Mesodermal cell (in vitro differentiated cells): ENCODE measurements around the gene VPS9D1.

Experiments used
- H3K27ac ChIP-seq: 2 replicates; pipeline ENCODE4 v1.7.0; 2013; ENCODE audit warnings: mild to moderate bottlenecking, low read depth, low read length, moderate library complexity; ENCODE audit not compliant: severe bottlenecking
- H3K36me3 ChIP-seq: 2 replicates; pipeline ENCODE4 v1.7.1; 2013; ENCODE audit warnings: mild to moderate bottlenecking, low read length, moderate library complexity; ENCODE audit not compliant: control insufficient read depth, insufficient read depth
- H3K4me1 ChIP-seq: one replicate; pipeline ENCODE4 v1.7.1; 2013; ENCODE audit warnings: mild to moderate bottlenecking, low read length; ENCODE audit not compliant: insufficient read depth, control insufficient read depth, poor library complexity, severe bottlenecking
- H3K4me3 ChIP-seq: 2 replicates; pipeline ENCODE4 v1.7.0; 2013; ENCODE audit warnings: low read length, control low read depth, mild to moderate bottlenecking; ENCODE audit not compliant: insufficient read depth, poor library complexity, severe bottlenecking; ENCODE audit errors: extremely low read depth
- H3K9me3 ChIP-seq: 2 replicates; pipeline ENCODE4 v1.7.1; 2013; ENCODE audit warnings: mild to moderate bottlenecking, low read length, moderate library complexity; ENCODE audit not compliant: control insufficient read depth
- WGBS, 2 experiments: methylation state at CpG; one replicate each; pipeline ENCODE4 v1.1.5; 2013; ENCODE audit warnings: missing lambda C conversion rate in 2 of 2; ENCODE audit not compliant: insufficient coverage in 2 of 2; 5-methylcytosine and 5-hydroxymethylcytosine counted together

The VPS9D1 gene

DNA sequence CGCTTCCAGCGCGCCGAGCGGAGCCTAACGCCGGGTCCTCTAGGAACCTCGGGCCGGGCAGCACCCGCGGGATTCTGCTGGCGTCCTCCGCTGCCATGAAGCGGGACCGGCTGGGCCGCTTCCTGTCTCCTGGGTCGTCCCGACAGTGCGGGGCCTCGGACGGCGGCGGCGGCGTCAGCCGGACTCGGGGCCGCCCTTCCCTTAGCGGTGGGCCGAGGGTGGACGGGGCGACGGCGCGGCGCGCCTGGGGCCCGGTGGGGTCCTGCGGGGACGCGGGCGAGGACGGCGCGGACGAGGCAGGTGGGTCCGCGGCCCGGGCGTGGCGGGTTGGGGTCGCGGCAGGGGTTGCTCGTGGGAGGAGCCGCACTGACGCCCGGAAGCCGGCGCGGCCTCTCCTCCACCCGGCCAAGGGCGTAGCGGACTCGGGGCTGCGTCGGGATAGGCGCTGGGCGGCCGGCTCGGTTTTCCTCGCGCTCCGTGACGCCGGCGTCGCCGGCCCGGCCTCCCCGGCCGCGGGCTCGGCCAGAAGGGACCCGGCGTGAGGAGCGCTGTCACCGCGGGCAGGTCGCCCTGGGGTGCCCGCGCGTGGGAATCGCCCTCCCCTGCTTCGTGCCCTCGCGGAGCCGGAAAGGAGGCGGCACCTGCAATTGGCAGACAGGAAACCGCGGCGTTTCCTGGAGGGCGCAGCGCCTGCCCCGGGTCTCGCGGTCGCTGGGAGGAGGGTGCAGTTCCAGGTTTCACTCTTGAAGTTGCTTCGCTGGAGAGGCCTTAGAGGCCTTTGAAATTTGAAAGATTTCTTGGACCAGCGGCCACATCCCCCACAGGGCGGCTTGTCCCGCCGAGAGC is 1.1 kb upstream of the VPS9D1 start:
- H3K4me1 ChIP-seq = peaks cover 14% of the 10 kb centered on the region
- H3K27ac ChIP-seq = peak overlapping the region; percentile 78
- H3K36me3 ChIP-seq = peaks cover 38% of the 10 kb centered on the region
- H3K4me3 ChIP-seq = peak overlapping the region; percentile 69
- H3K9me3 ChIP-seq = no peaks in the 10 kb centered on the region
- 0 to 1% methylated on average over 82 to 100 of the region's 112 CpGs for whole genome bisulfite sequencing, 2 experiments

DNA sequence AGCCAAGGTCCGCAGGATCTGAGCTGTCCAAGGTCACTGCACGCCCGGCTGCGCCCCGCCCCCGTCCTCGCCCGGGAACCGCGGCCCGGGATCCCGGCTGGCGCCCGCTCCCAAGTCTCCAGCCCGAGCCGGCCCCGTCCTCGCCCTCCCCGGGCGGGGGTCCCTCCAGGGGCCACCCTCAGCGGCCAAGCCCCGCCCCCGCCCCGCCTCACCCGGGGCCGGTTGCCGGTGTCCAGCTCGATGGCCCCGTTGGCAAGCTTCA is 216 bp downstream of the VPS9D1 start:
- peaks cover 28% of the 10 kb centered on the region for H3K36me3 ChIP-seq
- 0% methylated on average over 15 to 26 of the region's 29 CpGs for WGBS, 2 experiments
- H3K27ac ChIP-seq = peak overlapping the region; percentile 78
- H3K9me3 ChIP-seq = no peaks in the 10 kb centered on the region
- H3K4me3 ChIP-seq = peak overlapping the region; percentile 69
- H3K4me1 ChIP-seq = peaks cover 14% of the 10 kb centered on the region

DNA sequence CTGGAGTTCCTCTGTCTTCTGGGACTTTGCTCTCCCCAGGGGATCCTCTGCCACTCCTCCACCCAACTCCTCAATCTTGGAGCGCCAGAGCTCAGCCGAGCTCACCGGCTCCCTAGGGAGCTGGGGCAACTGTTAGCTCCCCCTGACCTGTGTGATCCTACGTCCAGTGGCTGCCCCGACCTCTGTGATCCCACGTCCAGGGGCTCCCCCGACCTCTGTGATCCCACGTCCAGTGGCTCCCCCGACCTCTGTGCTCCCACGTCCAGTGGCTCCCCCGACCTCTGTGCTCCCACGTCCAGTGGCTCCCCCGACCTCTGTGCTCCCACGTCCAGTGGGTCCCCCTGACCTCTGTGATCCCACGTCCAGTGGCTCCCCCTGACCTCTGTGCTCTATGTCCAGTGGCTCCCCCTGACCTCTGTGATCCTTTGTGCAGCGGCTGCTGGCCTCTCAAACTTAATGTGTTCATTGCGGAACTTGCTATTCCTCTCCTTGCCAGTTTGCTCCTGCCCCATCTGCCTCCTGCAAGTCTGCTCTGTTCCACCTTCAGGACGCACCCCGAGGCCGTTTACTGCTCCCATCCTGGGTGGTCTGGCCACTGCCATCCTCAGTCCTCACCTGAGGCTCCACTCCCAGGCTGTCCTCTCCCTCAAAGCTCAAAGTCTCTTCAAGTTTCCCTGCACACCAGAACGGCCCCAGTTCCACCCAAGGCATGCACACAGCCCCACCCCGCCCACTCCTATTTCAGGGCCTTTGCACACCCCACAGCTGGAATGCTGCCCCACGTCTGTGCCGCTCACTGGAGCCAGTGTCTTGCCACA is 2.8 kb downstream of the VPS9D1 start:
- H3K4me3 ChIP-seq = no peak overlapping the region
- peaks cover 4% of the 10 kb centered on the region for H3K36me3 ChIP-seq
- H3K4me1 ChIP-seq = peaks cover 9% of the 10 kb centered on the region
- WGBS, 2 experiments = 94 to 95% methylated on average over 18 to 24 of the region's 24 CpGs
- H3K27ac ChIP-seq = no peak overlapping the region
- no peaks in the 10 kb centered on the region for H3K9me3 ChIP-seq

DNA sequence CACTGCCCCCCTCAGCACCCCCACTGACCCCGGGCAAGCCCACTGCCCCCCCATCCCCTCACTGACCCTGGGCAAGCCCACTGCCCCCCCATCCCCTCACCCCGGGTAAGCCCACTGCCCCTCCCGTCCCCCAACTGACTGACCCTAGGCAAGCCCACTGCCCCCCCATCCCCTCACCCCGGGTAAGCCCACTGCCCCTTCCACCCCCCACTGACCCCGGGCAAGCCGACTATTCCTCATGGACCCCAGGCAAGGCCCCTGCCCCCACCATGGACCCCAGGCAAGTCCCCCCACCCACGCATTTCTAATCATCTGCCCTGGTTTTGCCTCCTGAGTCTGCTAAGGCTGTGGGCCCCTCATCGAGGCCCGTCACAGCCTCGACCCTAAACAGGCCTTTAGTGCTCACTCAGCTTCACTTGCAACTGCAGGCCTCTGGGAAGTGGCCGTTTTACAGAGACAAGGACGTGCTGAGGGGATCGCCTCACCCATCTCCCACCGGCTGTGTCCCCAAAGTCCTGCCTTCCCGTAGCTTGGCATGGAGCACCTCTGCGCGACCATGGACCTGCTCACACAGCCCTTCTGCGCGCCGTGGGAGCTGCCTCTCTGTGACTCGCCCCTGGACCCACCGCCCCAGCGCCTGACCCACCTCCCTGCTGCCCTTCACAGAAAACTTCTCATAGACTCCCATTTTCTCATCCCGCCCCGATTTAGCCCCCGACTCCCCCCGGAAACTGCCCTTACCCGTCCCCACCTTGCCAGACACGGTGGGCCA is 3.6 kb downstream of the VPS9D1 start:
- no peaks in the 10 kb centered on the region for H3K36me3 ChIP-seq
- 92 to 95% methylated on average over 22 to 23 of the region's 29 CpGs for WGBS, 2 experiments
- no peaks in the 10 kb centered on the region for H3K9me3 ChIP-seq
- H3K27ac ChIP-seq = no peak overlapping the region
- peaks cover 6% of the 10 kb centered on the region for H3K4me1 ChIP-seq
- no peak overlapping the region for H3K4me3 ChIP-seq

DNA sequence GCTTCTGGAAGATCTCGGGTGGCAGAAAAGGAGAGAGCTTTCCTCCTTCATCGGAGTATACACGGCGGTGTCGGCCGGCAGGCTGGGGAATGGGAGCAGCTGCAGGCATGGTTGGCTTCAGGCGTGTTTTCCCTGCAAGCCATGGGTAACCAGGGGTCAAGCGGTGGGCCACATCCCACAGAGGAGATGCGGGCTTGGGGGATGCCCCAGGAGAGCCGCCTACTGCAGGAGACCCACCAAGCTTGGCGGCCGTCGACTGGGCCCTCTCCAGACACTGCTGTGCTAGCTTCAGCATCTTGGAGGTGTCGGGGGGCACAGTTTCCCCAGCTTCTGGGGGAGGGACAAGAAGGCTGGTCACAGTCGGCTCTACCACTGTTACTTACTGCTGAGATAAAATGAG is 4.2 kb downstream of the VPS9D1 start:
- Histone ChIP-seq H3K27ac (no peak overlapping the region), H3K9me3 (no peaks in the 10 kb centered on the region), H3K4me1 (peaks cover 6% of the 10 kb centered on the region), H3K36me3 (no peaks in the 10 kb centered on the region), H3K4me3 (no peak overlapping the region)
- 93 to 94% methylated on average over 9 to 14 of the region's 15 CpGs for WGBS, 2 experiments

DNA sequence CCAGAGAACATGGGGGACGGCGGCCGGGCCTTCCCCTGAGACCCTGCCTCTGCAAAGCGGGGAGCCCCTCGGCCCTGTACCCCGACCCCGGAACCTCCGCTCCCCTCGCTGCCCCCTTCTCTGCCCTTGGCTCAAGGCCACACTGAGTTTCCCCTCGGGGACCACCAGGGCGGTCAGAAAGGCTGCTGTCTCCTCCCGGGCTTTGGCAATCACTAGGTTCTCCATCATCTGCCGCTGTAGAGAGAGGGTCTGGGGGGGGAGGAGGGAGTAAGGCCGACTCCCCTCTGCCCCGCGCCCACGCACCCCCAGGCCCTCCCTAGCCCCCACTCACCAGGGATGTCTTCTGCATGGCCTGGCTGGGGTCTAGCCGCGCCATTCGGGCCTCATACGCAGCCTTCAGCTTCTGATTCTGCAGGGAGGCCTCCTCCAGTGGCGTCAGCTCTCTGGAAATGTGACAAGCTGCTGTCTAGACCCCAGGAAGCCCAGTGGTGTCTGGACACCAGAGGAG is 8.4 kb downstream of the VPS9D1 start:
- 15 to 16% methylated on average over 15 to 16 of the region's 22 CpGs for WGBS, 2 experiments
- no peak overlapping the region for H3K27ac ChIP-seq
- H3K36me3 ChIP-seq = no peaks in the 10 kb centered on the region
- H3K4me3 ChIP-seq = peak overlapping the region; percentile 57
- H3K4me1 ChIP-seq = no peaks in the 10 kb centered on the region
- H3K9me3 ChIP-seq = no peaks in the 10 kb centered on the region

DNA sequence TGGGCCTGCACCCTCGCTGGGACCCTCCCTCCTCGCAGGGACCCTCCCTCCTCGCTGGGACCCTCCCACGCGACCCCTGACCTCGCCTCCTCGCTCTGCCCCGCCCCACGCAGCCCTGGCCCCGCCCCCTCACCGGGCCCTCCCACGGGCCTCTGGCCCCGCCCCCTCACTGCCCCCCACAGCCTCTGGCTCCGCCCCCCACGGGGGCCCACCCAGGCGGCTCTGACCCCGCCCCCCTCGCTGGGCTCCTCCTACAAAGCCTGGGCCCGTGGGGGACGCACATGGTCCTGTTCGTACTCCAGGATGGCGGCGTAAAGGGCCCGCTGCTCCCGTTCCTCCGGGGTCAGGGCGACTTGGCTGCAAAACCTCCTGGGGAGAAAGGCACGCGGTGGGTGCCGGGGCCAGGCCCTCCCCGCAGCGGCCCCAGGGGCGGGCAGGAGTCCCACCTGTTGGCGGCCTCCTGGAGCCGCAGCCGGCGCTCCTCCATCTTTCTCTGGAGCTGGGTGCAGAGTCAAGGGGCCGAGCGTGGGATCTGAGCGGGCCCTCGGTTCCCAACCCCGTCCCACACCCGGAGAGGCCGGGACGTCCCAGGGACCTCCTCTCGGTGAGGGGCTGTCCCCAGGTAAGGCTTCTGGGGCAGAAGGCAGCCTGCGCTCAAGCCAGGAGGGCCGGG is 9.0 kb downstream of the VPS9D1 start:
- no peaks in the 10 kb centered on the region for H3K9me3 ChIP-seq
- H3K36me3 ChIP-seq = no peaks in the 10 kb centered on the region
- 6 to 8% methylated on average over 27 to 36 of the region's 48 CpGs for WGBS, 2 experiments
- H3K4me3 ChIP-seq = peak overlapping the region; percentile 57
- H3K27ac ChIP-seq = no peak overlapping the region
- no peaks in the 10 kb centered on the region for H3K4me1 ChIP-seq

DNA sequence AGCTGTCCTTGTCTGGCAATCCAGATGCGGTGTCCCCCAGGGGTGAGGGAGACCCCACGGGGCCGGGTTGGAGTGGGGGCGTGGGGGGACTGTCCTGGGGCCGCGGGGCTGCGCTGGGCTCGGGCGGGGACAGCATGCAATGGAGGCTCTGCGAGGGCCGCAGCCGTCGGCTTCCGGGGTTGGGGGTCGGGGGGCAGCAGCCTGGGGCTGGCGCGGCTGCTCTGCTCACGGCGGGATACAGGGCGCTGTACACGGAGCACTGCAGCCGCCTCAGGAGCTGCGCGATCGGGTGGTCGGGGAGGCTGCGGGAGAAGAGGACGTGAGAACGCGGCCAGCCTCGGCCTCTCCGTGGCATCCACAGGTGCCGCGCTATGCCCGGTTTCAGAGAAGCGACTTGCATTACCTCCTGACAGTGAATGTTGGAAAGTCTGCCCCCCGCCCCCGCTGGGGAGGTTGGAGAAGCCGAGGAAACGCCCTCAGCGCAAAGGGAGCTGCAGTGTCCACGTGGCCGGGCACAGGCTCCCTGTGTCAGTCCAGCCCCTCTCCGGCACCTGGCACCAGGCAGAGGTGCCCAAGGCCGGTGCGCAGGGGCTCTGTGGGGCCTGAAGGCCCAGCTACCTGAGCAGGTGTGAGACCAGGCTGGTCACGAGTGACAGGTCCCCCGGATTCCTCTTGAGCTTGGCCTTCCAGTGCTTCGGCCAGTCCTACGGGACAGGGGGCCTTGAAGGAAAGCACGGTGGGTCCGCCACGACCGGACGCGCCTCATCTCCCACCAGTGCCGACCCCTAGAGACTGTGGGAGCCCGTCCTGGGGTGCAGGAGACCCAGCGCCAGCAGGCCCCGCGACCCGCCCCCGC is 9.8 kb downstream of the VPS9D1 start:
- no peaks in the 10 kb centered on the region for H3K9me3 ChIP-seq
- no peak overlapping the region for H3K27ac ChIP-seq
- no peak overlapping the region for H3K4me3 ChIP-seq
- WGBS, 2 experiments = 95 to 96% methylated on average over 58 of the region's 63 CpGs
- no peaks in the 10 kb centered on the region for H3K36me3 ChIP-seq
- H3K4me1 ChIP-seq = no peaks in the 10 kb centered on the region

DNA sequence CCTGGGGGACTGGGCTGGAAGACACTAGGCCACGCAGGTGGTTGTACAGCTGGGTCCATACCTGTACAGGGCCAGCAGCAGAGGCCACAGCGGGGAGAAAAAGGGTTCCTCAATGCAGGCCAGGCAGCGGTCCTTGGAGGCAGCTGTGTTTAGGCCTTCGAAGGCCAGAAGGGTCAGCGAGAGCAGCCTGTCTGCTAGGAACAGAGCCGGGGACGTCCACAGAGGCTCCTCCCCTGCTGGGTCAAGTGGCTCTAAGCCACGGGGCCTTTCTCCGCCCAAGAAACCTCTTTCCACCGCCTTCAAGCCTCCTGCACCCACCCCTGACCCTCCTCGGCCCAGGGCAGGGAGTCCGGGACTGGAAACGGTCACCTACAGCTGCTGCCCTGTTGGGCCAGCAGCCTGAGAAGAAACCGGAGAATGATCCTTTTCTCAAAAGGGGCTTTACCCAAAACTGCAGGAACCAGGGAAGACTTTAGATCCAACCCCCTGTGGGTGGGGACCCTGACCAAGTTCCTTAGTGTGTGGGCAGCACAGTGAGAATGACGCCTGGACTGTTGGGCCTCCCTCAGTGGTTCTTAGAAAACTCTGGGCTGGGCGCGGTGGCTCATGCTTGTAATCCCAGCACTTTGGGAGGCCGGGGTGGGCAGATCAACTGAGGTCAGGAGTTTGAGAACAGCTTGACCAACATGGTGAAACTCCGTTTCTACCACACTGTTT is 10.8 kb downstream of the VPS9D1 start:
- no peak overlapping the region for H3K27ac ChIP-seq
- WGBS, 2 experiments = 87% methylated on average over 18 to 19 of the region's 19 CpGs
- no peak overlapping the region for H3K4me3 ChIP-seq
- no peaks in the 10 kb centered on the region for H3K36me3 ChIP-seq
- H3K9me3 ChIP-seq = no peaks in the 10 kb centered on the region
- no peaks in the 10 kb centered on the region for H3K4me1 ChIP-seq
